Fibroblast of the conjunctiva (primary cell): Measurements from ENCODE around the gene GPR42.

Experiments
- DNase-seq: peaks from one replicate; pipeline ENCODE4 v3.0.0-alpha.2; 2010; ENCODE audit warnings: low read depth

Gene GPR42, protein sequence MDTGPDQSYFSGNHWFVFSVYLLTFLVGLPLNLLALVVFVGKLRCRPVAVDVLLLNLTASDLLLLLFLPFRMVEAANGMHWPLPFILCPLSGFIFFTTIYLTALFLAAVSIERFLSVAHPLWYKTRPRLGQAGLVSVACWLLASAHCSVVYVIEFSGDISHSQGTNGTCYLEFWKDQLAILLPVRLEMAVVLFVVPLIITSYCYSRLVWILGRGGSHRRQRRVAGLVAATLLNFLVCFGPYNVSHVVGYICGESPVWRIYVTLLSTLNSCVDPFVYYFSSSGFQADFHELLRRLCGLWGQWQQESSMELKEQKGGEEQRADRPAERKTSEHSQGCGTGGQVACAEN

DNA sequence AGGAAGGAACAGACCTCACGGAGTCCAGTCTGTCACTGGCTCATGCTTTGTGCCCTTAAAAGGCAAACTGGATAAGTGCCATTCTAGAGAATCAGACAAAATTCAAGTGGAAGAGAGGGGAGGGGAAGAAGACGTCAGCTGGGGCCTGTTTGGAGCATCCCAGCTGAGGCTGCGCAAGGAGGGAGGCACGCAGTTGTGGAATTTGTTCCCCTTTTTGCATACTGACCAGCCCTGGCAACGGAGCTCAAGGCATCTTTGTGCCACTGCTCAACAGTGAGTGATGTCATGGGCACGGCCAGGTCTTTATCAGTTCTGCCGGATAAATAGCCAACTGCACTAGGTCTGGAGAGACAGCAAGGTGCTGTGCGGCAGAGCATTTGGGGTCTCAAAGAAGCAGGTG lies at the start of gene GPR42:
Gene GPR42 (plus strand): TSS at position 347 of the 400 bp plus-strand sequence. CDS start 292 bp downstream, outside the sequence.
- DNase-seq, result no peak

DNA sequence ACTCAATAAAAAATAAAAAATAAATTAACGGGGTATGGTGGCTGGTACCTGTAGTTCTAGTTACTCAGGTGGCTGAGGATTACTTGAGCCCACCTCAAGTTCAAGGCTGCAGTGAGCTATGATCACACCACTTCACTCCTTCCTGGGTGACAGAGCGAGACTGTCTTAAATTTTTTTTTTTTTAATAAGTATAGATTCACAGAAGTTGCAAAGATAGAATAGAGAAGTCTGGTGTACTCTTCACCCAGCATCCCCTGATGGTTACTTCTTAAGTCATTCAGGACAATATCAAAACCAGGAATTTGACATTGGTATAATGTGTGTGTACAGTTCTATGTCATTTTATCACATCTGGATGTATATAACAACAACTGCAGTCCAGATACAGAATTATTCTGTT lies 49.6 kb upstream of the GPR42 start:
- no peak for DNase-seq

DNA sequence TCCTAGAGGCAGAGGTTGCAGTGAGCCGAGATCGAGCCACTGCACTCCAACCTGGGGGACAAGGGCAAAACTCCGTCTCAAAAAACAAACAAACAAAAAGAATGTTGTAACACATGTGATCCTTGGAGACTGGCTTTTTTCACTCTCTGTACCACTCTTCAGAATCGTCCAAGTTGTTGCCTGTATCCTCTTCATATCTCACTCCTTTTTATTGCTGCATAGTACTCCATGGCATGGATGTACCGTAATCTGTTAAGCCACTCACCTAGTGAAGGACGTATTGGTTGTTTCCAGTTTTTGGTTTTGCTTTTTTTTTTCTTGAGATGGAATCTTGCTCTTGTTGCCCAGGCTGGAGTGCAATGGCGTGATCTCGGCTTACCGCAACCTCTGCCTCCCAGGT lies 48.9 kb upstream of the GPR42 start:
- DNase-seq, result no peak

DNA sequence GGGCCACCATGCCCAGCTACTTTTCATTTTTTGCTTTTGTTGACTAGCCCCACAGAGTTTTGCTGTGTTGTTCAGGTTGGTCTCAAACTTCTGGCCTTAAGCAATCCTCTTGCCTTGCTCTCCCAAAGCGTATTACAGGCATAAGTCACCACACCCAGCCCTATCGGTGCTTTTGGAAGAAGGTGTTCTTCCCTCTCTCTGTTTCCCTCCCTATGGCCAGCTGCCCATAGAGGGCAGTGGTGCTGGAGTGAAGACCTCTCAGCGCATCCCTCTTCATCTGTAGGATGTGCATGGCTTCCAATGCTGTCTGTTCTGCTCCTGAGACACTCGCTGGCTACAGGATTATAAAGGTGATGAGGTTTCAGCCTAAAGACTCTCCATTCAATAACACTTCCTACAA lies 43.2 kb upstream of the GPR42 start:
- no peak for DNase-seq

DNA sequence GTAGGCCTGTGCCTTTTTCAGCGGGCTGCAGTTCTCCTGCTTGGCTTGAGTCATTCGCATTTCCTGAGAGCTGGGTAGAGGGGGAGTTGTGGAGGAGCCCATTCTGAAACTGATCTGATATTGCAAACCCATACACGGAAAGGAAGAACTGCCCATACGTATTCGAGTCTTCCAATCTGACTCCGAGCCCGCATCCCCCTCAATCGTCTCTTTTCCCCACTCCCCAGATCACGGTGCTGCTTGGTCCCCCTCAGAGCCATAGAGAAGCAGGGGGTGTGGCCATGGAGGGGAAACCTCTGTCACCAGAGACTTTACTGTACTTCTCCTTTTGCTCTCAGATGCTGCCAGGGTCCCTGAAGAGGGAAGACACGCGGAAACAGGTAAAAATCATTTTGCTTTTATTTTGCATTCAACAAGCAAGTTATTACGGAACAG lies 42.0 kb upstream of the GPR42 start, which contains the start of gene CD22:
Gene CD22 (plus strand): TSS at position 337 of the 435 bp plus-strand sequence. CDS start 2,854 bp downstream, outside the sequence.
- DNase-seq, result no peak

DNA sequence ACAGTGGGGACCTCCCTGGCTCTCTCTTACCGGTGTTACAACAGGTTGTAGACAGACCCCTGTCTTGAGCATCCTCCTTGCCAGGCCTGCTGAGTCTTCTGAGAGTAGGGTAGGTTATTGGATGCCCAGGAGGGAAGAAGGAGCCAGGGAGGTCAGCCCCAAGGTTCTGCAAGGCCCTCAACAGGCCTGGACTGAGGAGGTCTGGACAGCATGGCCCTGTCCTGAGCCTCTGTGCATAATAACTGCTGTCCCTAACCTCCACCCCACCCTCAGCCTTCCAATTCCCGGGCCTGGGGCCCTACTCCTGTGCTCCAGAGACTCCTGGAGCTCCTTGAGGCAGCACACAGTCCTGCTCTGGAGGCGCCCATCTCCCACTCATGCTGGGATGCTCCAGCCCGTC lies 41.5 kb upstream of the GPR42 start:
- no peak for DNase-seq

DNA sequence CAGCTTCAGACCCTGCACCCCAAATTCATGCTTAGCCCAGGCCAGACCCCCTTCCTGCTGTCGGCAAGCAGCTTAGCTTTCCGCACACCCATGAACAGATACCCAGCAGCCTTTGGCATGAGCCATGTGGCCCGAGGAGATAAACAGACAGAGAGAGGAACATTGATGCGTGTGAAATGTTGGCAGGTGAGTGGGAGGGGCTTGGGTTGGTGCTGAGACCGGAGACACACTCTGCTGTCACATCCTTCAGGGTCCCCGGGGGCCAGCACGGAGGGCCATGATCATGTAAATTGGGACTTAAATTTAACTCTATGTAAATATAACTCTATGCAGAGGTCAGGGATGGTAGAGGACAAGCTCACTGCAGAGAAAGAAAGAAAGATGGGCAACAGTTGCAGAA lies 40.4 kb upstream of the GPR42 start:
- no peak for DNase-seq

DNA sequence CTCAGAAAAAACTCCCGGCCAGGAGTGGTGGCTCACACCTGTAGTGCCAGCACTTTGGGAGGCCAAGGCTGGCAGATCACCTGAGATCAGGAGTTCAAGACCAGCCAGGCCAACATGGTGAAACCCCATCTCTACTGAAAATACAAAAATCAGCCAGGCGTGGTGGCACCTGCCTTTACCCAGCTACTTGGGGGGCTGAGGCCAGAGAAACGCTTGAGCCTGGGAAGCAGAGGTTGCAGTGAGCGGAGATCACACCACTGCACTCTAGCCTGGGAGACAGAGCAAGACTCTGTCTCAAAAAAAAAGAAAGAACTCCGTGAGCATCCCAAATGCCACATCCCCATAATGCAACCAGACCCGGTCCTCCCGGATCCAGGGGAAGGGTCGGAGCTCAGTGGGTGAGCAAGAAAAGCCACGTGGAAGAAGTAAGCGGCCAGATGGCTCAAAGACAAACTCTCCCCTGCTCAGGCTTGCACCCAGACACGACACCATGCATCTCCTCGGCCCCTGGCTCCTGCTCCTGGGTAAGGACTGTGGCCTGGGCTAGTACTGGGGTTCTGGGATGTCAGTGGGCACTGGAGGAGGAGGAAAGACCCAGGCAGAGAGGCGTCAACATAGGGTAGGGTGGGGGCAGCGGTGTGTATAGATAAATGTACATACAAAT lies 39.2 kb upstream of the GPR42 start:
- no peak for DNase-seq

DNA sequence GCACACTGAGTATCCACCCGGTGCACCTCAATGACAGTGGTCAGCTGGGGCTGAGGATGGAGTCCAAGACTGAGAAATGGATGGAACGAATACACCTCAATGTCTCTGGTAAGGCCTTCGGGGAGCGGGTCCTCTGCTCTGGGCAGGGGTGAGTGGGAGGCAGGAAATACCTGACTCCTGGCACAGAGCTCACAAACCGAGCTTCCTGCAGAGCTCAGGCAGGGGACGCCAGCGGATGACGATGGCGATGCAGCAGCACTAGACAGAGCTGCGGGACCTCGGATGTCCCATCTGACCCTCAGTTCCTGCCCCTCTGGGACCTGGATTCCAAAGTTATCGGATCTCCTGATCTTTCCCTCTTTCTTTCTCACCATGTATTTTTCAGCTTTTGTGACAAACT lies 38.1 kb upstream of the GPR42 start:
- no peak for DNase-seq

DNA sequence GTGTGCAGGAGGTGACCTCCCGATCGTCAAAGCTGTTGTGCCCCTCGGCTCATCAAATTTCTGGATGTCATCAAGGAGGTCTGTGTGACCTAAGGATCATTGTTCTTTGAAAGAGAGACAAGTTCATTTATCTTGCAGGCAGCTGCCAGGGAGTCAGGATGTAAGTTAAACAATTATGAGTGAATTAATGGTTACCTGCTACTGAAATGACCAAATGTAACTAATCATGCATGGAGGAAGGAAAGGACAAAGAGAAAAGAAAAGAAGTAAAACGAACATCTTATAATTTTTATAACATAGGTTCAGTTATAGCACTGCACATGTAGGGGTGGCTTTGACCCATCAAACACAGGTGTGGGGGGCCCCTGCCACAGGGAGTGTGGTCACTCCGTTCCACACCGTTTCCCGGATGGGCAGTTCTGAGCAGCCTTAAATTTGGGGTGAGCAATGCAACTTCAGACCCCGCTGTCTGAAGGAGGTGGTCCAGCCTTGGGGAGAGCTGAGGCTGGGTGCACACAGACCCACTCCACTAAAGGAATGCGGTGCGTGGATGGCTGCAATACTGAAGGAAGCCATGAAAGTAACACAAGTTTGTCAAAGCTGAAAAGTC lies 36.6 kb upstream of the GPR42 start:
- no peak for DNase-seq

DNA sequence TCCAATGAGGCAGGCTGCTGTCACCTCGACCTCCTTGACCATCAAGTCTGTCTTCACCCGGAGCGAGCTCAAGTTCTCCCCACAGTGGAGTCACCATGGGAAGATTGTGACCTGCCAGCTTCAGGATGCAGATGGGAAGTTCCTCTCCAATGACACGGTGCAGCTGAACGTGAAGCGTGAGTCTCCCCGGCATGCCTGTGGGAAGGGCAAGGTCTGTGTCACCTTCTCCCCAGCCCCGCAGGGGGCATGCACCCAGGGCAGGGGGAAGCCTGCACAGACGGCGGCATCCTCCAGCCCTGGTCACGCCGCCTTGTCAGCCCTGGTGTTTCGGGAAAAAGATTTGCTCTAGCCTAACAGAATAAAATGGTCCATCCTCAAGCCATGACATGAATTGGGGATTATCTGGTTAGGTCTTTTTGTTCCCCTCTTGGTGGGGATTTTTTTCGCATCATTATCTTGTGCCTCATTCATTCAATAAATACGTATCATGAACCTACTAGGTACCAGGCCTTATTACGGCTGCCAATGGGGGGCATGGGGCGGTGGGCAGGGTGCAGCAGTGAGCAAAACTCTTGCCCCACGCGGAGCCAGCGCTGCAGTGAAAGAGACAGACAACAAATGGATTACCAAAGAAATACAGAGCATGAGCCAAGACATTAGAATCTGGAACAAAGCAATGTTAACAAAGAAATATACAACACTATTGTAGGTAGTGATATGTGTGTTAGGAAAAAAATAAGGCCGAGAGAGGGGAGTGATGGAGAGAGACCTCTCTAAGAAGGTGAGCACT lies 34.5 kb upstream of the GPR42 start:
- DNase-seq, result no peak

DNA sequence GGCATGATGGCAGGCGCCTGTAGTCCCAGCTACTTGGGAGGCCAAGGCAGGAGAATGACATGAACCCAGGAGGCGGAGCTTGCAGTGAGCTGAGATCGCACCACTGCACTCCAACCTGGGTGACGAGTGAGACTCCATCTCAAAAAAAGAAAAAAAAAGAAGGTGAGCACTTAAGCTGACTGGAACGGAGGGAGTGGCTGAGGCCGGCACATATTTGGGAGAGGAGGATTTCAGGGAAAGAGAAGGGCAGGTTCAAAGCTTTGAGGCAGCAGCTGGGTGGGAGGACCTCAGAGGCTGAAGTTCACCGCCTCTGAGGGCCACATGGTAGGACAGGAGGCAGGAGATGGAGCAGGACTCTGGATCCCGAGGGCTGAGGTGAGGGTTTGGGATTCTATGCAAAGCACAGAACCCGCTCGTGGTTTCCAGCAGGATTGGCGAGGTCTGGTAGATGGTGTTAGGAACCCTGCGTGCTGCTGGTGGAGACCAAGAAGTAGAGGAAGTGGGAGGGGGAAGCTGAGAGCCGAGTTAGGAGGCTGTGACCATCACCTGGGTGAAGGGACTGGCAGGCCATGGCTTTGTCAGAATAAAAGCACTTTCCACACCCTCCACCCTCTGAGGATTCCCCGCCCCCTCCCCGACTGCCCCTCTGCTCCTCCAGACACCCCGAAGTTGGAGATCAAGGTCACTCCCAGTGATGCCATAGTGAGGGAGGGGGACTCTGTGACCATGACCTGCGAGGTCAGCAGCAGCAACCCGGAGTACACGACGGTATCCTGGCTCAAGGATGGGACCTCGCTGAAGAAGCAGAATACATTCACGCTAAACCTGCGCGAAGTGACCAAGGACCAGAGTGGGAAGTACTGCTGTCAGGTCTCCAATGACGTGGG lies 33.5 kb upstream of the GPR42 start:
- no peak for DNase-seq

DNA sequence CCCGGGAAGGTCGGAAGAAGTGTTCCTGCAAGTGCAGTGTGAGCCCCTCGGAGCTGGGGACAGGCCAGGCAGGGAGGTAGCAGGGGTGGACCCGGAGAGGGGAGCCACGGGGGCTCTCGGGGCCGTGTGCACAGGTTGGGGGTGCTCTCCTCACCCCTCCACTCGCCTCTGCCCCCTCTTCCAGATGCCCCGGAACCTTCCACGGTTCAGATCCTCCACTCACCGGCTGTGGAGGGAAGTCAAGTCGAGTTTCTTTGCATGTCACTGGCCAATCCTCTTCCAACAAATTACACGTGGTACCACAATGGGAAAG lies 32.9 kb upstream of the GPR42 start:
- no peak for DNase-seq

DNA sequence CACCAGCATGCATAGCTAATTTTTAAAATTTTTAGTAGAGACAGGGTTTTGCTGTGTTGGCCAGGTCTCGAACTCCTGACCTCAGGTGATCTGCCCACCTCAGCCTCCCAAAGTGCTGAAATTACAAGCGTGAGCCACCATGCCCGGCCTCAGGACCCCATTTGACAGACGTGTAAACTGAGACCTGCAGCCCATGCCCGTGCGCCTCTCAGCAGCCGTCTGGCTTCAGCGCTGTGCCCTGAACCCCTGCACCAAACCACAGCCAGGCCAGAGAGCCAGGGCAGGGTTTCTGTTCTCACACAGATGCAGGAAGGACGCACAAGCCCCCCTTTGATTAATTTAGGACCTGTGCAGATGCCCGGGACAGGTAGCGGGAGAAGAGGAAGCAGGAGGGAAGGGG lies 30.4 kb upstream of the GPR42 start:
- no peak for DNase-seq

DNA sequence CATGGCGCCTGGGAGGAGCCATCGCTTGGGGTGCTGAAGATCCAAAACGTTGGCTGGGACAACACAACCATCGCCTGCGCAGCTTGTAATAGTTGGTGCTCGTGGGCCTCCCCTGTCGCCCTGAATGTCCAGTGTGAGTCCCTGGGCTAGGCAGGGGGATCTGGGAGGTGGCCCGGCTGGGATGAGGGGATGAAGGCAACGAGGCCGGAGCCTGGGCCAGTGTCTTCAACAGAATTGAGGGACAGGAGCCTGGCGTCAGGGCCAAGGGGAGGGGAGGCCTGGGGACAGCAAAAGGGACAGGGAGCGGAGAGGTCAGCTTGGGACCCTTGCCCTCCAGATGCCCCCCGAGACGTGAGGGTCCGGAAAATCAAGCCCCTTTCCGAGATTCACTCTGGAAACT lies 29.9 kb upstream of the GPR42 start:
- DNase-seq, result no peak

DNA sequence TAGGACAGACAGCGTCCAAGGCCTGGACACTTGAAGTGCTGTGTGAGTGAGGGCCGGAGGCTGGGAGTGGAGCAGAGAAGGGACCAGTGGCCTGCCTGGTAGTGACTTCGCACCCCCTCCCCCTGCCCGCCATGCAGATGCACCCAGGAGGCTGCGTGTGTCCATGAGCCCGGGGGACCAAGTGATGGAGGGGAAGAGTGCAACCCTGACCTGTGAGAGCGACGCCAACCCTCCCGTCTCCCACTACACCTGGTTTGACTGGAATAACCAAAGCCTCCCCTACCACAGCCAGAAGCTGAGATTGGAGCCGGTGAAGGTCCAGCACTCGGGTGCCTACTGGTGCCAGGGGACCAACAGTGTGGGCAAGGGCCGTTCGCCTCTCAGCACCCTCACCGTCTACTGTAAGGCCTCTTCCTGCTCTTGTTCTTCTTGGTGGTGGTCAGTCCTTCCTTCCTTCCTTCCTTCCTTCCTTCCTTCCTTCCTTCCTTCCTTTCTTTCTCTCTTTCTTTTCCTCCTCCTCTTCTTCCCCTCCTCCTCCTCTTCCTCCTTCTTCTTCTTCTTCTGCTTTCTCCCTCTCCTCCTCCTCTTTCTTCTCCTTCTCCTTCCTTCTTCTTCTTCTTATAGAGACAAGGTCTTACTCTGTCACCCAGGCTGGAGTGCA lies 29.2 kb upstream of the GPR42 start:
- no peak for DNase-seq

DNA sequence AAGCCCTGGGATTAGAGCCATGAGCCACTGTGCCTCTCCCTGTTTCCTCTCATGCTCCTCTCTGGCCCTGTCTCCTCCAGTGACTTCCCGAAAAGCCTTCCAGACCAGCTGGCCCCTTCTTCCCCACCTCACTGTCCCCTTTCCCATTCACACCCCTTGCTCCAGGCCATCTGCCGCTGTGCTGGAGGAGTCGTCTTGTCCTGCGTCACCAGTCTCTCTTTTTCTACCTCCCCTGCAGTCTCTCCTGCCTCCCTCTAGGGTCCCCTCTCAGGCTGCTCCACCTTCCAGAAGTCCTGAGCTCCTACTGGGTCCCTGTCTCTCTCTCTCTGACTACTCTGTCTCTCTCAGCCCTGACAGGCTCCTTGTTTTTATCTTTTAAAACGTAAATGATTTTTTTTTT lies 28.4 kb upstream of the GPR42 start:
- DNase-seq, result no peak

DNA sequence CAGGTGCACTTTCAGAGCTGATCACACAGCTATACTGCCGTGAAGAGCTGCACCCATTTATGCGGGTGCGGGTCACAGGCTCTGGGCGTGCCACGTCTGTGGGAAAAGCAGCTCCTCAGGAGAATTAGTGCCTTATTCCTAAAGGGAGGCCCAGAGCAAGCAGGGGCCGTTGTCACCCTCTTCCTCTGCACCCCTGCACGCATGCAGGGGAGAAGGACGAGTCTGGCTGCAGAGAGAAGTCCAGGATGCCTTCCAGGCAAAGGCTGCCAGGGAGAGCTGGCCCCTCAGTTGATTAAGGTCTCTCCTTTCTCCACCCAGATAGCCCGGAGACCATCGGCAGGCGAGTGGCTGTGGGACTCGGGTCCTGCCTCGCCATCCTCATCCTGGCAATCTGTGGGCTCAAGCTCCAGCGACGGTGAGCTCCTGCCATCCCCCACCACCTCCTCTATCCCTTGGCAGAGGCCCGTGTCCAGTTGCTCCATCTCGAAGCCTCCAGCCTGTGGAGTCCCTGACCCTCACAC lies 26.3 kb upstream of the GPR42 start:
- DNase-seq, result no peak

DNA sequence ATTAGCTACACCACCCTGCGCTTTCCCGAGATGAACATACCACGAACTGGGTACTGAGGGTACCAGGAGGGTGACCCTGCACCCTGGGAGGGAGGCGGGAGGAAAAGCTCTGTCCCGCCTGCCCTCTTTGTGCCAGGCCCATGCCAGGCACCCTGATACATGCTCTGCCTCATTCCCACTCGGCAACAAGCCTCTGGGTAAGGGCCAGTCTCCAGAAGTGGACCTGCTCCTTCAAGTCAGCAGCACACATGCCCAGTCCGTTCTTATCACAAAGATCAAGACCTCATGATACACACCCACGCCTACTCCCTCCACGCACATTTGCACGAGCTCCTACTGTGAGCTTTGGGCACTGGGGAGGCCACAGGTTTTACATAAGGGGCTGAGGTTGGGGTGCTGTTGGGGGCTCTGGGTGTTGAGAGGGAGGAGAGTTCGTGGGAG lies 25.2 kb upstream of the GPR42 start:
- DNase-seq, result no peak

DNA sequence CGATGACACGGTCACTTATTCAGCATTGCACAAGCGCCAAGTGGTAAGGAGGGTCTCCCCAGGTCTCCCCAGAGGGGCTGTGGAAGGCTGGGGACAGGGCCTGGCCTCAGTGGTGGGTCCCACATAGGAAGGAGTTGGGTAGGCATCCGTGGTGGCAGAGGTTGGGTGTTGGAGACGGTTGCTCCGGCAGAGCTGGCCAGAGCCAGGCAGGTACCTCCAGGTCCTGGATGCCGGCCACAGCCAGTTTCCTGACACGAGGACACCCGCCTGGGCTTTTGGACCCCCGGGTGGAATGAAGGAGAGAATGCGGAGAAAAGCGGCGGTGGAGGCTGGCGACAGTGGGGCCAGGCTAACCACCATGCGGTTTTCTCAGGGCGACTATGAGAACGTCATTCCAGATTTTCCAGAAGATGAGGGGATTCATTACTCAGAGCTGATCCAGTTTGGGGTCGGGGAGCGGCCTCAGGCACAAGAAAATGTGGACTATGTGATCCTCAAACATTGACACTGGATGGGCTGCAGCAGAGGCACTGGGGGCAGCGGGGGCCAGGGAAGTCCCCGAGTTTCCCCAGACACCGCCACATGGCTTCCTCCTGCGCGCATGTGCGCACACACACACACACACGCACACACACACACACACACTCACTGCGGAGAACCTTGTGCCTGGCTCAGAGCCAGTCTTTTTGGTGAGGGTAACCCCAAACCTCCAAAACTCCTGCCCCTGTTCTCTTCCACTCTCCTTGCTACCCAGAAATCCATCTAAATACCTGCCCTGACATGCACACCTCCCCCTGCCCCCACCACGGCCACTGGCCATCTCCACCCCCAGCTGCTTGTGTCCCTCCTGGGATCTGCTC lies 24.4 kb upstream of the GPR42 start:
- no peak for DNase-seq
